OCI-LY7 (cell line): ENCODE measurements around the gene CASZ1.

ENCODE experiments used
- EZH2phosphoT487 ChIP-seq: fragments of 200-600 bp; sonication (generic); IDR thresholded peaks from 2 replicates; pipeline ENCODE4 v1.6.1; 2018; ENCODE audit warnings: low read depth, borderline replicate concordance, mild to moderate bottlenecking, mixed run types, antibody characterized with exemption, low read length, moderate library complexity, mixed read lengths
- TF ChIP-seq, protein P1 (sequence below): fragments of 200-600 bp; sonication (generic); conservative IDR thresholded peaks from 2 replicates; pipeline ENCODE4 v1.5.1; 2014; ENCODE audit warnings: mild to moderate bottlenecking, antibody characterized with exemption, low read length, moderate library complexity, mixed read lengths

DNA sequence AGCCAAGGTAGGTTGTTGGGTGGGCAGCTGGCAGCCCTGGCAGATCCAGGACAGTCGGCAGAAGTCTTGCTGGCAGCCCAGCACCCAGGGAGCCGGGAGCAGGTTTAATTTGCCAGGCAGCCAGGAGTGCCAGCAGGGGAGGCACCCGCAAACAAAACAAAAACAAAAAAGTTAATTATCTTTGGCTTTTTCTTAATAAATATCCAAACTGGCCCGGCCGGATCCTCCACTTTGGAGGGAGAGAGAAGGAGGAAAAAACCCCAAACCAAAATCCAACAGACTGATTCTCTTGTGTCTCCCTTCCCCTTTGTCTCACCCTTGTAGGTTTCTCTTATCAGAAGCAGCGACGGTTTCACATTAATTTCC lies 97.0 kb downstream of the CASZ1 start:
- TF ChIP-seq, protein P1, sequence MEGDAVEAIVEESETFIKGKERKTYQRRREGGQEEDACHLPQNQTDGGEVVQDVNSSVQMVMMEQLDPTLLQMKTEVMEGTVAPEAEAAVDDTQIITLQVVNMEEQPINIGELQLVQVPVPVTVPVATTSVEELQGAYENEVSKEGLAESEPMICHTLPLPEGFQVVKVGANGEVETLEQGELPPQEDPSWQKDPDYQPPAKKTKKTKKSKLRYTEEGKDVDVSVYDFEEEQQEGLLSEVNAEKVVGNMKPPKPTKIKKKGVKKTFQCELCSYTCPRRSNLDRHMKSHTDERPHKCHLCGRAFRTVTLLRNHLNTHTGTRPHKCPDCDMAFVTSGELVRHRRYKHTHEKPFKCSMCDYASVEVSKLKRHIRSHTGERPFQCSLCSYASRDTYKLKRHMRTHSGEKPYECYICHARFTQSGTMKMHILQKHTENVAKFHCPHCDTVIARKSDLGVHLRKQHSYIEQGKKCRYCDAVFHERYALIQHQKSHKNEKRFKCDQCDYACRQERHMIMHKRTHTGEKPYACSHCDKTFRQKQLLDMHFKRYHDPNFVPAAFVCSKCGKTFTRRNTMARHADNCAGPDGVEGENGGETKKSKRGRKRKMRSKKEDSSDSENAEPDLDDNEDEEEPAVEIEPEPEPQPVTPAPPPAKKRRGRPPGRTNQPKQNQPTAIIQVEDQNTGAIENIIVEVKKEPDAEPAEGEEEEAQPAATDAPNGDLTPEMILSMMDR = no peak
- TF ChIP-seq EZH2phosphoT487 = no peak
